ENCODE results near the gene CLSTN2. TPM values are rescaled to one million over a fixed set of nuclear protein-coding genes. Genes with fewer than 3 reads are reported as not detected.
A peak's percentile ranks its signal among the peaks of the same experiment; 100 is the strongest.

The CLSTN2 gene
- total RNA-seq, 4 donors from 2014 or later, result 3.7 to 9.5 (median 7.4) TPM

DNA sequence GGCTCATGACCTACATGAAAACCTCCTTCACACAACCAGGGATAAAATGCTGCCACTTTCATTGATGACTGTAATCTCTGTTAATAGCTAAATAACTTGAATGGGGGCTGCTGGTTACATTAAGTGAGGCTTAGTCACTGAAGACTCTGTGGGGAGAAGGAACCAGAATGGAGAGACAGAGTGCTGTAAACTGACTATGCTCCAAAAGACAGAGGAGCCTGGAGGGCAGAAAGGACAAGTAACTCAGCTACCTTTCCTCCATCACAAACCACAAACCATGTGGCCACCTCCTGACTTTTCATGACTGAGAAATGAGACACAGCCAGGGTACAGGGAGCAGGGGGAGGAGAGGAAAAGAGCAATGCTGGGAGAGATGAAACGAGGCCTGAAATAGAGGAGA, 645.8 kb downstream of the CLSTN2 start:
- no peak overlapping the region for H3K4me3 ChIP-seq
- TF ChIP-seq POLR2A (IDR thresholded peaks at IDR 0.05; ENCODE audit: low read depth) (no peak), POLR2AphosphoS5 (IDR thresholded peaks at IDR 0.05) (no peak), EP300 (IDR thresholded peaks at IDR 0.05) (no peak)
- TF ChIP-seq, protein P1, sequence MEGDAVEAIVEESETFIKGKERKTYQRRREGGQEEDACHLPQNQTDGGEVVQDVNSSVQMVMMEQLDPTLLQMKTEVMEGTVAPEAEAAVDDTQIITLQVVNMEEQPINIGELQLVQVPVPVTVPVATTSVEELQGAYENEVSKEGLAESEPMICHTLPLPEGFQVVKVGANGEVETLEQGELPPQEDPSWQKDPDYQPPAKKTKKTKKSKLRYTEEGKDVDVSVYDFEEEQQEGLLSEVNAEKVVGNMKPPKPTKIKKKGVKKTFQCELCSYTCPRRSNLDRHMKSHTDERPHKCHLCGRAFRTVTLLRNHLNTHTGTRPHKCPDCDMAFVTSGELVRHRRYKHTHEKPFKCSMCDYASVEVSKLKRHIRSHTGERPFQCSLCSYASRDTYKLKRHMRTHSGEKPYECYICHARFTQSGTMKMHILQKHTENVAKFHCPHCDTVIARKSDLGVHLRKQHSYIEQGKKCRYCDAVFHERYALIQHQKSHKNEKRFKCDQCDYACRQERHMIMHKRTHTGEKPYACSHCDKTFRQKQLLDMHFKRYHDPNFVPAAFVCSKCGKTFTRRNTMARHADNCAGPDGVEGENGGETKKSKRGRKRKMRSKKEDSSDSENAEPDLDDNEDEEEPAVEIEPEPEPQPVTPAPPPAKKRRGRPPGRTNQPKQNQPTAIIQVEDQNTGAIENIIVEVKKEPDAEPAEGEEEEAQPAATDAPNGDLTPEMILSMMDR (IDR thresholded peaks at IDR 0.05), result no peak
- intact Hi-C loops (cut with DNase I), result no loop called here

DNA sequence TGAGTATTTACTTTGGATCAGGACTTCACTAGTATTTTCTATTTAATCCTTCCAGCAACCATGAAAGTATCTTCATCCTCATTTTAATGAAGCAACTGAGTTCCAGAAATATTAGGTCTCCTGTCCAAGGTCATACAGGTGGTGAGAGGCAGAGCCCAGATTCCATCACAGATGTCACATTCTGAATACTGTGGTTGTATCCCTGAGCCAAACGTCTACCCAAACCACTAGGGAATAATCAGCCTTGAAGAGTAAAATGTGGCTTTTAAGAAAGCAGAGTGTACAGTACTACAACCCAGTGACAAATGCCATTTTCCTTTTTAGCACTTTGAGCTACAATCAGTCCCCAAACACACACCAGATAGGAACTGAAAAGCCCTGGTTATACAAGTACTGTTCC, 649.6 kb downstream of the CLSTN2 start:
- Histone ChIP-seq H3K9me3 (no peaks in the 10 kb centered on the region), H3K4me3 (no peak overlapping the region), H3K36me3 (no peaks in the 10 kb centered on the region), H3K4me1 (peaks cover 0 to 14% (median 9%) of the 10 kb centered on the region in 4 donors), H3K27ac (replicated peaks in 1 of 4) (no peak overlapping the region), H3K27me3 (no peaks in the 10 kb centered on the region)
- peak; percentile 21 for DNase-seq (ENCODE audit: extremely low spot score)
- TF ChIP-seq POLR2AphosphoS5 (IDR thresholded peaks at IDR 0.05) (no peak), EP300 (IDR thresholded peaks at IDR 0.05) (no peak), POLR2A (IDR thresholded peaks at IDR 0.05; ENCODE audit: low read depth) (no peak)
- TF ChIP-seq, protein P1 (IDR thresholded peaks at IDR 0.05), result no peak
- intact Hi-C loops (cut with DNase I), result no loop called here
- WGBS, result 27% methylated on average over 1 of the region's 1 CpG

More for the DNA sequence above, 645.8 kb downstream of the CLSTN2 start:
- Histone ChIP-seq H3K4me1 (peaks cover 0 to 5% (median 2%) of the 10 kb centered on the region in 4 donors), H3K27me3 (no peaks in the 10 kb centered on the region), H3K9me3 (no peaks in the 10 kb centered on the region), H3K27ac (replicated peaks in 1 of 4) (no peak overlapping the region), H3K36me3 (no peaks in the 10 kb centered on the region)
- no peak for DNase-seq (ENCODE audit: extremely low spot score)
- WGBS, result 73% methylated on average over 1 of the region's 1 CpG

DNA sequence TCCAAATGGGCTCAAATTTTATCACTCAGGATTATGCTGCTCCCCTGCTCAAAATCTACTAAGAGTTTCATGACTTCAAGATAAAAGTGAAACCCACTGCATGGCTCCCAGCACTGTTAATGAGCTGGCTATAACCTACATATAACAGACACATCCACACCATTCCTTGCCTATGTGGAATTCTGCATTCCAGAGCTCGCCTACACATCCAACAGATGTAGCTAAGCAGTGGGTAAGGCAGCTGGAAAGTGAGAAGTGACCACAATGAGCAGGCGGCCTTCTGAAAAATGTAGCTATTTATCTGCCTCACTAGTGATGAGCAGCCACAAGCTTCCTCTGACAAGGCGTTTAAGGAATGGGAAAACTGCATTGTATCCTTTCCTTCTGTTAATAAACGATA, 650.8 kb downstream of the CLSTN2 start:
- no peak for TF ChIP-seq POLR2A (IDR thresholded peaks at IDR 0.05; ENCODE audit: low read depth)
- no peak for TF ChIP-seq EP300 (IDR thresholded peaks at IDR 0.05)
- WGBS, result 58% methylated on average over 4 of the region's 4 CpGs
- intact Hi-C loops (cut with DNase I), result no loop called here
- Histone ChIP-seq H3K4me3 (no peak overlapping the region), H3K27me3 (no peaks in the 10 kb centered on the region), H3K36me3 (no peaks in the 10 kb centered on the region), H3K9me3 (no peaks in the 10 kb centered on the region), H3K27ac (replicated peaks in 1 of 4) (no peak overlapping the region), H3K4me1 (peaks cover 0 to 14% (median 9%) of the 10 kb centered on the region in 4 donors)
- peak; percentile 78 for DNase-seq (ENCODE audit: extremely low spot score)

DNA sequence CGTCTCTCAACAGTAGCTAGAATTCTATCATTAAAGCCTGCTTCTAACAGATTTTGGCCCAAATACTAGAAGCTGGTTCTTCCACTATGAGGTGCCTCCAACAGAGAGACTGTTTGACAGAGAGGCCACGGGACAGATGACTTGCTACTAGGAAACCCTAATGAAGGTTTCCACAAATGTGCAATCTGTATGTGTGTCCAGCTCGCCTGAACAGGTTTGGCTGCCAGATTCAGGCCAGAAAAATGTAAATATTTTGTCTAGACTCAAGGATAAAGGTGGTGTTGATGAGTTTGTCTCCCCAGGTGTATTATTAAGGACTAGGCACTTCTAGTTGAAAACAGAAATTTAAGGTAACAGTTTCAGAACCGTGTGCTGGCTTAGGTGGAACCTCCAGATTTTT, 651.3 kb downstream of the CLSTN2 start:
- Histone ChIP-seq H3K9me3 (no peaks in the 10 kb centered on the region), H3K36me3 (no peaks in the 10 kb centered on the region), H3K4me3 (no peak overlapping the region), H3K4me1 (peaks cover 0 to 14% (median 9%) of the 10 kb centered on the region in 4 donors), H3K27me3 (no peaks in the 10 kb centered on the region), H3K27ac (replicated peaks in 1 of 4) (no peak overlapping the region)
- TF ChIP-seq, protein P1 (IDR thresholded peaks at IDR 0.05), result no peak
- TF ChIP-seq EP300 (IDR thresholded peaks at IDR 0.05) (no peak), POLR2AphosphoS5 (IDR thresholded peaks at IDR 0.05) (no peak), POLR2A (IDR thresholded peaks at IDR 0.05; ENCODE audit: low read depth) (no peak)
- peak; percentile 62 for DNase-seq (ENCODE audit: extremely low spot score)
- intact Hi-C loops (cut with DNase I), result no loop called here
- WGBS, result 44% methylated on average over 4 of the region's 4 CpGs

DNA sequence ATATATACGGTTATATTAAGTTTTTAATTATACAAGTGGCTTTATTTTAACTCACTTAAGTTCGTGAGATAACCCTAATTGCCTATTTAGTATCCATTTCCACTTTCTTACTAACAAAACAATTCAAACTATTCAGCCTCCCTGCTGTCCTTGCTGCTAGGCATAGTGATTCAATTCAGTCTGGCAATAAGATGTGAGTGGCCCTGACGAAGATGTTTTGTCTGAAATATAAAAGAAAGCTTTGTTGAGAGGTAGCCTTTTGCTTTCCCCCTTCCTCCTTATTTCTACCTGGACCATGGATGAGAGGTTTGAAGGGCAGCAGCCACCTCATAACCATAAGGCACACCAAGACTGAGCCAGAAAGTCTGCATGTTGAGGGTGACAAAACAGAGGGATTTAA, 653.6 kb downstream of the CLSTN2 start:
- Histone ChIP-seq H3K9me3 (no peaks in the 10 kb centered on the region), H3K27ac (replicated peaks in 1 of 4) (no peak overlapping the region), H3K36me3 (no peaks in the 10 kb centered on the region), H3K4me1 (peaks cover 0 to 14% (median 9%) of the 10 kb centered on the region in 4 donors), H3K4me3 (no peak overlapping the region), H3K27me3 (no peaks in the 10 kb centered on the region)
- intact Hi-C loops (cut with DNase I), result no loop called here
- TF ChIP-seq POLR2AphosphoS5 (IDR thresholded peaks at IDR 0.05), result no peak
- TF ChIP-seq POLR2A (IDR thresholded peaks at IDR 0.05; ENCODE audit: low read depth), result no peak
- TF ChIP-seq EP300 (IDR thresholded peaks at IDR 0.05), result no peak
- TF ChIP-seq, protein P1 (IDR thresholded peaks at IDR 0.05), result no peak
- DNase-seq (ENCODE audit: extremely low spot score), result peak; percentile 34
- WGBS, result 67% methylated on average over 3 of the region's 3 CpGs

Measured in esophagus muscularis mucosa (tissue), 4 donors.